GM18499 (cell line): ENCODE data around the gene DYRK1A.
"Not testable (repeated sequence)": the region's sequence is repeated elsewhere in the genome, so short reads cannot be mapped to it uniquely, and the experiment has no call there.

Experiments used
- ATAC-seq: cut with Tn5 transposase; IDR thresholded peaks from one replicate; pipeline ENCODE4 v1.9.1; 2021; ENCODE audit warnings: moderate number of reproducible peaks; ENCODE audit not compliant: insufficient read depth, unreplicated experiment

Gene DYRK1A

GRCh38 chr21:37516998-37517397 is 150.4 kb downstream of the DYRK1A start:
- no peak for ATAC-seq

- no peak for ATAC-seq
Observed at GRCh38 chr21:37520801-37521200, 154.2 kb downstream of the DYRK1A start.

- no peak for ATAC-seq
Observed at GRCh38 chr21:37521658-37522057, 155.1 kb downstream of the DYRK1A start.

GRCh38 chr21:37522641-37523295 is 156.2 kb downstream of the DYRK1A start:
- no peak for ATAC-seq

GRCh38 chr21:37524944-37525343 is 158.4 kb downstream of the DYRK1A start:
- not testable (repeated sequence) for ATAC-seq

- ATAC-seq, result no peak
Observed at GRCh38 chr21:37525810-37526209, 159.2 kb downstream of the DYRK1A start.

- no peak for ATAC-seq
Observed at GRCh38 chr21:37527103-37527502, 160.5 kb downstream of the DYRK1A start.

GRCh38 chr21:37527716-37528115 is 161.1 kb downstream of the DYRK1A start:
- ATAC-seq, result no peak

GRCh38 chr21:37528150-37528937 is 161.8 kb downstream of the DYRK1A start:
- ATAC-seq, result no peak

- ATAC-seq, result no peak
Observed at GRCh38 chr21:37529649-37530048, 163.1 kb downstream of the DYRK1A start.

- no peak for ATAC-seq
Observed at GRCh38 chr21:37530901-37531351, 164.4 kb downstream of the DYRK1A start.

- no peak for ATAC-seq
Observed at GRCh38 chr21:37531431-37531932, 164.9 kb downstream of the DYRK1A start.

- peak; percentile 63 for ATAC-seq
Observed at GRCh38 chr21:37532868-37533780, 166.6 kb downstream of the DYRK1A start.

- no peak for ATAC-seq
Observed at GRCh38 chr21:37534431-37534830, 167.9 kb downstream of the DYRK1A start.

- no peak for ATAC-seq
Observed at GRCh38 chr21:37535130-37535529, 168.6 kb downstream of the DYRK1A start.

GRCh38 chr21:37535672-37536071 is 169.1 kb downstream of the DYRK1A start:
- no peak for ATAC-seq

GRCh38 chr21:37536616-37537278 is 170.2 kb downstream of the DYRK1A start:
- no peak for ATAC-seq

- no peak for ATAC-seq
Observed at GRCh38 chr21:37537391-37537996, 170.9 kb downstream of the DYRK1A start.

- ATAC-seq, result no peak
Observed at GRCh38 chr21:37538971-37539590, 172.5 kb downstream of the DYRK1A start.
